Kidney (tissue), 14 donors: ENCODE measurements around the gene PLET1. TPM values are rescaled to one million over a fixed set of nuclear protein-coding genes. Genes with fewer than 3 reads are reported as not detected.

Experiments
- DNase-seq, 5 donors: peaks; one replicate each; pipeline ENCODE4 v3.0.0-alpha.2; 2013 to 2020
- FAIRE-seq: peaks from 2 replicates; lab custom pipeline; 2012; peaks lifted over from hg19 to GRCh38; lab: Jason Lieb, UNC
- H3K27ac ChIP-seq, 2 donors: one replicate each; pipeline ENCODE4 v1.7.0; 2013; ENCODE audit warnings: low read depth in 2 of 2, low read length in 2 of 2, inconsistent platforms in 1 of 2
- H3K27me3 ChIP-seq: one replicate; pipeline ENCODE4 v1.7.1; 2013; ENCODE audit warnings: low read length, inconsistent platforms; ENCODE audit not compliant: control insufficient read depth, insufficient read depth
- H3K36me3 ChIP-seq, 3 donors: one replicate each; pipeline versions ENCODE4 v1.7.0 to v1.7.1; 2013; ENCODE audit warnings: low read length in 3 of 3, control low read depth in 1 of 3, inconsistent platforms in 1 of 3; ENCODE audit not compliant: insufficient read depth in 3 of 3, control insufficient read depth in 2 of 3
- H3K4me1 ChIP-seq, 3 donors: one replicate each; pipeline versions ENCODE4 v1.7.0 to v1.7.1; 2013; ENCODE audit warnings: low read length in 3 of 3, inconsistent platforms in 1 of 3, low read depth in 1 of 3; ENCODE audit not compliant: control insufficient read depth in 2 of 3, insufficient read depth in 2 of 3
- H3K4me3 ChIP-seq, 3 donors: one replicate each; pipeline versions ENCODE4 v1.7.0 to v1.8.1; 2013; ENCODE audit warnings: low read length in 3 of 3, control low read depth in 1 of 3, inconsistent platforms in 1 of 3
- H3K9ac ChIP-seq, 3 donors: one replicate each; pipeline versions ENCODE4 v1.7.0 to v1.7.1; 2013; ENCODE audit warnings: low read length in 3 of 3, control low read depth in 1 of 3, inconsistent platforms in 1 of 3
- H3K9me3 ChIP-seq, 3 donors: one replicate each; pipeline versions ENCODE4 v1.7.0 to v1.7.1; 2013; ENCODE audit warnings: low read length in 3 of 3, control low read depth in 1 of 3, inconsistent platforms in 1 of 3; ENCODE audit not compliant: control insufficient read depth in 2 of 3, insufficient read depth in 1 of 3
- intact Hi-C: fragments of 100-400 bp; cut with DNase I; formaldehyde crosslinking; loops from one replicate; pipeline ENCODE4 v1.11.1; 2022
- polyA plus RNA-seq: library from polyadenylated mRNA; stranded (reverse); fragments of 350-450 nt; fragmentation: Illumina TruSeq; extraction: RNeasy Lipid Tissue Mini Kit (QIAGEN cat#74804); gene quantifications from one replicate; pipeline ENCODE4 v1.2.3, GENCODE V29; 2014; ENCODE audit warnings: low read depth, low replicate concordance; ENCODE audit not compliant: insufficient read depth
- total RNA-seq: library from RNA; stranded (reverse); fragmentation: NEBNext Ultra II Directional; extraction: Animal tissue kit (Norgen Biotek cat#: 25700); gene quantifications from one replicate; pipeline ENCODE4 v1.2.1, GENCODE V29; 2021
- TF ChIP-seq, protein P1 (sequence below): IDR thresholded peaks from 3 replicates; pipeline ENCODE4 v1.5.1; 2012; ENCODE audit warnings: mild to moderate bottlenecking, moderate library complexity, borderline replicate concordance; ENCODE audit not compliant: insufficient read depth; ENCODE audit errors: extremely low read depth
- donor health status: control.
- donor health status: control.
- donor health status: control.
- donor health status: control.
- donor health status: control.
- donor health status: DM: yes; HTN: yes; CAD: no.
- donor health status: Normal renal cell carcinoma (clear cell type).

Gene PLET1
- total and polyA plus RNA-seq, 2 donors from 2014 or later = not detected

DNA sequence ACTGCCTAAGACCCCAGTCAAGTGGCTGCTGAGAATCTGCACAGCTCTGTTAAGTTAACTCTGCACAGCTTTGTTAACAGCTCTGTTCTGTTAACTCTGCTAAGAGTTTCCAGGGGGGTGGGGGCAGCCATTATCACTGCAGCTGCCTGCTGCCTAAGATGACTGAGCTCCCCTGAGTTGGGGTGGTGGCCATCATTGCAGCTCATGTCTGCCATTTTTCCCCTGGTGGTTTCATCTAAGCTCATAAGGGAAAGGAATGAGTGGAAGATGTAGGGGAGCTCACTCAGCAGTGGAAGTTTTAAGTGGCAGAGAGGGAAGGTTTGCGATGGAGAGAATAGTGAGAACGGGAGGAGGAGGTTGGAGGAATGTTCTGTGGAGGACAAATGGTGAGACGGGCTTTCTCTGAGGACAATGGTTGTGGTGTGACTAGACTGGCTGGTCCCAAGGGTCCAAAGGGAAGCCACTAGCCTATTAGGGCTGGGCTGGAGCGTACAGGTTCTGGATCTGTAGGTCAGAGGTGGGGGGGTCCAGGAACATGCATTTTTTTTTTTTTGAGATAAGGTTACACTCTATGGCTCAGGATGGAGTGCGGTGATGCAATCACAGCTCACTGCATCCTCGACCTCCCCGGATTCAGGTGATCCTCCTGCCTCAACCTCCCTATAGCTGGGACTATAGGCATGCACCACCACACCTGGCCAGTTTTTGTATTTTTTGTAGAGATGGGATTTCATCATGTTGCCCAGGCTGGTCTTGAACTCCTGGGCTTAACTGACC lies 13.5 kb upstream of the PLET1 start:
- no peaks in the 10 kb centered on the region for H3K9me3 ChIP-seq
- no peak for DNase-seq
- H3K36me3 ChIP-seq = no peaks in the 10 kb centered on the region
- H3K27ac ChIP-seq = no peak overlapping the region
- no peak for FAIRE-seq
- no peaks in the 10 kb centered on the region for H3K4me1 ChIP-seq
- TF ChIP-seq, protein P1, sequence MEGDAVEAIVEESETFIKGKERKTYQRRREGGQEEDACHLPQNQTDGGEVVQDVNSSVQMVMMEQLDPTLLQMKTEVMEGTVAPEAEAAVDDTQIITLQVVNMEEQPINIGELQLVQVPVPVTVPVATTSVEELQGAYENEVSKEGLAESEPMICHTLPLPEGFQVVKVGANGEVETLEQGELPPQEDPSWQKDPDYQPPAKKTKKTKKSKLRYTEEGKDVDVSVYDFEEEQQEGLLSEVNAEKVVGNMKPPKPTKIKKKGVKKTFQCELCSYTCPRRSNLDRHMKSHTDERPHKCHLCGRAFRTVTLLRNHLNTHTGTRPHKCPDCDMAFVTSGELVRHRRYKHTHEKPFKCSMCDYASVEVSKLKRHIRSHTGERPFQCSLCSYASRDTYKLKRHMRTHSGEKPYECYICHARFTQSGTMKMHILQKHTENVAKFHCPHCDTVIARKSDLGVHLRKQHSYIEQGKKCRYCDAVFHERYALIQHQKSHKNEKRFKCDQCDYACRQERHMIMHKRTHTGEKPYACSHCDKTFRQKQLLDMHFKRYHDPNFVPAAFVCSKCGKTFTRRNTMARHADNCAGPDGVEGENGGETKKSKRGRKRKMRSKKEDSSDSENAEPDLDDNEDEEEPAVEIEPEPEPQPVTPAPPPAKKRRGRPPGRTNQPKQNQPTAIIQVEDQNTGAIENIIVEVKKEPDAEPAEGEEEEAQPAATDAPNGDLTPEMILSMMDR = no peak
- intact Hi-C loops = no loop called here
- no peaks in the 10 kb centered on the region for H3K27me3 ChIP-seq
- no peak overlapping the region for H3K9ac ChIP-seq
- no peak overlapping the region for H3K4me3 ChIP-seq

DNA sequence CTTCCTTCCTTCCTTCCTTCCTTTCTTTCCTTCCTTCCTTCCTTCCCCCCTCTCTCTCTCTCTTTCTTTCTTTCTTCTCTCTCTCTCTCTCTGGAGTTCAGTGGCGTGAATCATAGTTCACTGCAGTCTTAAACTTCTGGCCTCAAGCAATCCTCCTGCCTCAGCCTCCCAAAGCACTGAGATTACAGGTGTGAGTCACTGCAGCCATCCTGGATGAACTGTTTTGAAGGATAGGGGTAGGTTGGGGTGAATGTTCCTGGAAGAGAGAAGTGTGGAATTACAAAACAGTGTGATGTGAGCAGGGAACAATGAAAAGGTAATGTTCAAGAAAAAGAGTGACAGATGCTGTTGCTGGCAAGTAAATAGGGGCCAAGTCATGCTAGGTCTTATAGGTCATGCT lies 12.4 kb upstream of the PLET1 start:
- DNase-seq (no peak), FAIRE-seq (no peak)
- Histone ChIP-seq H3K27ac (no peak overlapping the region), H3K9me3 (no peaks in the 10 kb centered on the region), H3K4me1 (no peaks in the 10 kb centered on the region), H3K36me3 (no peaks in the 10 kb centered on the region), H3K27me3 (no peaks in the 10 kb centered on the region), H3K4me3 (no peak overlapping the region), H3K9ac (no peak overlapping the region)
- TF ChIP-seq, protein P1 = no peak
- intact Hi-C loops = no loop called here

DNA sequence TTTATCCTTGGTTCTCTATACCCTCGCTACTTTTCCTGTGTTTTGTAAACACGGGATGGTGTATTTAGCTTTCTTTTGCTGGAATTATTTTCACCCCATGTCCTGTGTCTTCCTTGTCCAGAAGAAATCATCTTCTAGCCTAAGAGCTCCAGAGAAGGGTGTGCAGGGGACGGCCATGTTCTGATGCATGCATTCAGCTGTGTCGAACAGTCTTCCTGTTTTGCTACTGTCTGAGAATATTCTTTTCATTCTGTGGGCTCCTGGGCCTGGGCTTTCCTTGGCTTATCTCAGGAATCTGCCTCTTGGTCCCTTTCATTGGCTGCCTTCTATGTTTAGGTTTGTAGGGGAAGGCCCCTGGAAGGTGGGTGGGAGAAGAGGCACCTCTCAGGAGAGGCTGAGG lies 10.6 kb upstream of the PLET1 start:
- Histone ChIP-seq H3K9me3 (no peaks in the 10 kb centered on the region), H3K4me1 (no peaks in the 10 kb centered on the region), H3K27me3 (no peaks in the 10 kb centered on the region), H3K9ac (peak overlapping the region in 1 of 3 donors; percentile 19), H3K4me3 (peak overlapping the region in 1 of 3 donors; percentile 37), H3K36me3 (no peaks in the 10 kb centered on the region), H3K27ac (no peak overlapping the region)
- intact Hi-C loops = no loop called here
- TF ChIP-seq, protein P1 = no peak
- DNase-seq = no peak
- FAIRE-seq = no peak
